RWPE1 (cell line): Measurements from ENCODE around the gene MAGEB17.
"Not testable (repeated sequence)": the region's sequence is repeated elsewhere in the genome, so short reads cannot be mapped to it uniquely, and the experiment has no call there.

Experiments
- CTCF ChIA-PET: fragments of 350-600 bp; sonication (Branson Sonifier 250); formaldehyde crosslinking; extraction: SDS; loops from one replicate; lab custom pipeline; 2021; lab: Yijun Ruan, JAX
- POLR2A ChIA-PET: fragments of 400-600 bp; formaldehyde crosslinking; extraction: SDS; loops from one replicate; lab custom pipeline; 2020; ENCODE audit warnings: antibody characterized with exemption; ENCODE audit not compliant: low non-redundant PET; lab: Yijun Ruan, JAX
- DNase-seq: peaks from one replicate; pipeline ENCODE4 v3.0.0; 2012; ENCODE audit warnings: low spot score
- H3K27ac ChIP-seq: fragments of 450-650 bp; 2 replicates; pipeline ENCODE4 v1.5.1; 2017
- TF ChIP-seq, protein P1 (sequence below): fragments of 450-650 bp; conservative IDR thresholded peaks from 2 replicates; pipeline ENCODE4 v1.5.1; 2017; ENCODE audit warnings: low read depth, mild to moderate bottlenecking

MAGEB17 gene

DNA sequence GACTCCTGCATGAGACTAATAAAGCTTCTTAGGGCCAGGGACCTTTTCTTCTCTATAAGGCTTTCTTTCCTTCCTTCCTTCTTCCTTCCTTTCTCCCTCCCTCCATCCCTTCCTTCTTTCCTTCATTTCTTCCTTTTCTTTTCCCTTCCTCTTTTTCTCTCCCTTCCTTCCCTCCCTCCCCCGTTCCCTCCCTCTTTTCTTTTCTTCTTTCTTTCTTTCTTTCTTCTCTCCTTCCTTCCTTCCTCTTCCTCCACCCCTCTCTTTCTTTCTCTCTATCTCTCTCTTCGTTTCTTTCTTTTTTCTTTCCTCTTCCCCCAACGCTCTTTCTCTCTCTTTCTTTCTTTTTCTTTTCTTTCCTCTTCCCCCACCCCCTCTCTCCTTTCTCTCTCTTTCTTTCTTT, 2.5 kb upstream of the MAGEB17 start:
- H3K27ac ChIP-seq: no peak overlapping the region
- POLR2A ChIA-PET: no interaction called here
- DNase-seq: no peak
- CTCF ChIA-PET: interaction anchor here (0.7 kb wide), 1 partner anchor 899 kb away, joined by 3 read pairs; no protein-coding TSS in a partner anchor
- TF ChIP-seq, protein P1, sequence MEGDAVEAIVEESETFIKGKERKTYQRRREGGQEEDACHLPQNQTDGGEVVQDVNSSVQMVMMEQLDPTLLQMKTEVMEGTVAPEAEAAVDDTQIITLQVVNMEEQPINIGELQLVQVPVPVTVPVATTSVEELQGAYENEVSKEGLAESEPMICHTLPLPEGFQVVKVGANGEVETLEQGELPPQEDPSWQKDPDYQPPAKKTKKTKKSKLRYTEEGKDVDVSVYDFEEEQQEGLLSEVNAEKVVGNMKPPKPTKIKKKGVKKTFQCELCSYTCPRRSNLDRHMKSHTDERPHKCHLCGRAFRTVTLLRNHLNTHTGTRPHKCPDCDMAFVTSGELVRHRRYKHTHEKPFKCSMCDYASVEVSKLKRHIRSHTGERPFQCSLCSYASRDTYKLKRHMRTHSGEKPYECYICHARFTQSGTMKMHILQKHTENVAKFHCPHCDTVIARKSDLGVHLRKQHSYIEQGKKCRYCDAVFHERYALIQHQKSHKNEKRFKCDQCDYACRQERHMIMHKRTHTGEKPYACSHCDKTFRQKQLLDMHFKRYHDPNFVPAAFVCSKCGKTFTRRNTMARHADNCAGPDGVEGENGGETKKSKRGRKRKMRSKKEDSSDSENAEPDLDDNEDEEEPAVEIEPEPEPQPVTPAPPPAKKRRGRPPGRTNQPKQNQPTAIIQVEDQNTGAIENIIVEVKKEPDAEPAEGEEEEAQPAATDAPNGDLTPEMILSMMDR: no peak

DNA sequence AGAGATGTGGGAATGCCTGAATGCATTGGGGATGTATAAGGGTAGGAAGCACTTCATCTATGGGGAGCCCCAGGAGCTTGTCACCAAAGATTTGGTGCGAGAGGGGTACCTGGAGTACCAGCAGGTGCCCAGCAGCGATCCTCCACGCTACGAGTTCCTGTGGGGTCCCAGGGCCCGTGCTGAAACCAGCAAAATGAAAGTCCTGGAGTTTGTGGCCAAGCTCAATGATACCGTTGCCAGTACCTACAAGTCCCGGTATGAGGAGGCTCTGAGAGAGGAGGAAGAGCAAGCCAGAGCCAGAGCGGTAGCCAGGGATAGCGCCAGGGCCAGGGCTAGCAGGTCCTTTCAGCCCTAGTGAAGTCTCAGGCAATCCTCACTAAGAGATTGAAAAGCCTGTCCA, 3.8 kb downstream of the MAGEB17 start:
- CTCF ChIA-PET: no interaction called here
- DNase-seq: no peak
- H3K27ac ChIP-seq: no peak overlapping the region
- TF ChIP-seq, protein P1: no peak
- POLR2A ChIA-PET: no interaction called here

DNA sequence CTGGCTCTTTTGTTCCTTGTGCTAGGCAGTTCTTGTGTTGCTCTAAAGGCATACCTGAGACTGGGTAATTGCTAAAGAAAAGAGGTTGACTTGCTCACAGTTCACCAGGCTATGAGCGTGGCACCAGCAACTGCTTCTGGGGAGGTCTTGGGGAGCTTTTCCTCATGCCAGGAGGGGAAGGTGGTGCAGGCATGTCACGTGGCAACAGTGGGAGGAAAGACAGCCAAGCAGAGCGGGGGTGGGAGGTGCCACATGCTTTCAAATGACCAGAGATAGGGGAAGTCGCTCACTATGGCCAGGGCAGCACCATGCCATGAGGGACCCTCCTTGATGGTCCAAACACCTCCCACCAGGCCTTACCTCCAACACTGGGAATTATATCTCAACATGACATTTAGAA, 4.7 kb downstream of the MAGEB17 start:
- H3K27ac ChIP-seq: no peak overlapping the region
- ChIA-PET POLR2A (no interaction called here), CTCF (no interaction called here)
- TF ChIP-seq, protein P1: no peak
- DNase-seq: no peak

DNA sequence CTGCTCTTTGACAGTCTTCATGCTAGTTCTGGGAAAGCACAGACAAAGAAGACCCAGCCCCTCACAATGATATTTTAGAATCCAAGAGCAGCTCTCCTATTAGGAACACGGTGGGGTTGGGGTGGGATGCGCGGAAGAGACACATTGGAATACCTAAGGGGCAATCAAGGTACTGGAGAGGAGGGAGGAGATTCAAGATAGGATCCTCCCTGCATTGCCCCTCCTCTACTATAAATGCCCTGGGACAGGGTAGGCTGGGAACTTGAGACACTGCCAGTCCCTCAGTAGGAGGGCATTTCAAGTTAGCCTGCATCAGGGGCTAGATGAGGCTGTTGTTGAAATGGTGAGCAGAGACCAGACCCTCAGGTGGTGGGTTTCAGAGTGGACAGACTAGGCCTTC, 5.1 kb downstream of the MAGEB17 start:
- H3K27ac ChIP-seq: no peak overlapping the region
- ChIA-PET POLR2A (no interaction called here), CTCF (no interaction called here)
- TF ChIP-seq, protein P1: no peak
- DNase-seq: no peak

DNA sequence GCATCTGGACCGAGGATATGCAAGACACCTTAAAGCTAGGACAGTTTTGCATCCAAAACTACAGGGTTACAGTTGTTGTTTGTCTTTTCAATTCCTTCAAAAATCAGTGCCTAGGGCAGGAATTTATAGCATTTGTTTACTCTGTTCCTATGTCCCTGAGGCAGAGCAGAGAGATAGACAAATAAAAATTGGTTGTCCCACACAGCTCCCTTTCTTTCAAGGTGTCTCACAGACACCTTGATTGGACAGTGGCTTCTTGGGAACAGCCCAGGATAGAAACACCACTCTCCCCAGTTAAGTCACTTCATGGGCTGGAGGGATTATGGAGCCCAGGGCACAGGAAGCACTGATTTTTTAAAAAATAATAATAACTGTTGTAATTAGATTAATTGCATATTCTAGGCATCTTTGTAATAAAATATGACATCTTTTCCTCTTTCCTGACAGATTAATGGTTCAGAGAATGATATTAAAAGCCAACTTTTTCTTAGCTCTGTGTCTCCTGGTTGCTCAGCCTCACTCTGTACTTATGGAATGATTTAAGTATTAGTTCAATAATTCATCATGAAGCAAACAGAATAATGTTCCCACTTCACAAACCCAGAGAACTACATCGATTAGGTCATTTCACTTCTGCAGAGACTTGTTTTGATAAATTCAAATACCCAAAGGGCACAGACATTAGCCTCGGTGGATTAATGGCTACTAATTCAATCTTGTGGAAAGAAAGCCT, 8.2 kb downstream of the MAGEB17 start:
- POLR2A ChIA-PET: no interaction called here
- TF ChIP-seq, protein P1: no peak
- H3K27ac ChIP-seq: no peak overlapping the region
- CTCF ChIA-PET: interaction anchor here (0.7 kb wide), 1 partner anchor 52 kb away, joined by 3 read pairs; the partner anchor contains the start of gene GRPR
- DNase-seq: no peak

DNA sequence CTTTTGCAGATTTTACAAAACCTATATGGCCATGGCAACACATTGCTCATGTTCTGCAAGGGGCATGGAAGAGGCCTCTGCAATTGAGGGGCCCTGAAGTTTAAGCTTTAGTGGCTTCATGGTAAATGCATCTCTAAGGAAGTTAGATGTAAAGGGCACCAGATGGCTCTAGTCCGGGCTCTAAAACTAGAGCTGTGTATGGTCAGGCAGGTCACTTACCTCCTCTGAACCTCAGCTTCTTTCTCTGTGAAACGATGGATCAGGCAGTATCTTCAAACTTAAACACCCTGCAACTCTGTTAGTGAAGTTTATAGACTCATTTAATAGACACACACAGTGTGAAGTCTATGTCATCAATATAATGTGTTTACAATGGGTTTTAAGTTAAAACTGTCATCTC, 10.0 kb downstream of the MAGEB17 start:
- ChIA-PET POLR2A (no interaction called here), CTCF (no interaction called here)

DNA sequence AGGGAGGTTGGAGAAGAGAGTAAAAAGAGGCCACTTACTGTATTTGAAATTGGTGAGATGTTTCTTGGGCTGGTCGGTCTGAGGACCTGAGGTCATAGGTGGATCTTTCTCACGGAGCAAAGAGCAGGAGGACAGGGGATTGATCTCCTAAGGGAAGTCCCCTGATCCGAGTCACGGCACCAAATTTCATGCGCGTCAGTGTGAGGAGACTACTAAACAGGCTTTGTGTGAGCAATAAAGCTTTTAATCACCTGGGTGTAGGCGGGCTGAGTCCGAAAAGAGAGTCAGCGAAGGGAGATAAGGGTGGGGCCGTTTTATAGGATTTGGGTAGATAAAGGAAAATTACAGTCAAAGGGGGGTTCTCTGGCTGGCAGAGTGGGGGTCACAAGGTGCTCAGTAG, 16.6 kb downstream of the MAGEB17 start:
- CTCF ChIA-PET, H3K27ac ChIP-seq, POLR2A ChIA-PET, DNase-seq: not testable (repeated sequence)

More for the DNA sequence above, 10.0 kb downstream of the MAGEB17 start:
- TF ChIP-seq, protein P1: no peak
- no peak for DNase-seq
- no peak overlapping the region for H3K27ac ChIP-seq
